Activated T-cell treated with anti-CD3 and anti-CD28 coated beads, Interleukin-2, amount 50 U/mL, for 4 hours (primary cell): ENCODE results near the gene KRTAP4-5. TPM values are rescaled to one million over a fixed set of nuclear protein-coding genes. Genes with fewer than 3 reads are reported as not detected.
"Not testable (repeated sequence)": the region's sequence is repeated elsewhere in the genome, so short reads cannot be mapped to it uniquely, and the experiment has no call there.

Experiments used
- ATAC-seq, 2 donors: fragments of 200-7000 bp; cut with Tn5 transposase; one replicate each; pipeline ENCODE4 v1.10.0; 2021
- DNase-seq: peaks from one replicate; pipeline ENCODE4 v3.0.0-alpha.2; 2020
- H3K27me3 Mint-ChIP-seq: one replicate; pipeline ENCODE4 v1.8.0; 2021; ENCODE audit warnings: low read depth, mixed read lengths
- H3K36me3 Mint-ChIP-seq: one replicate; pipeline ENCODE4 v1.8.0; 2022; ENCODE audit warnings: mixed read lengths; ENCODE audit not compliant: insufficient read depth
- H3K4me1 Mint-ChIP-seq: one replicate; pipeline ENCODE4 v1.8.0; 2021; ENCODE audit warnings: low read depth, mixed read lengths
- H3K4me3 Mint-ChIP-seq: one replicate; pipeline ENCODE4 v1.8.0; 2021; ENCODE audit warnings: mild to moderate bottlenecking, moderate library complexity, mixed read lengths
- H3K9me3 Mint-ChIP-seq: one replicate; pipeline ENCODE4 v1.8.0; 2021; ENCODE audit warnings: mixed read lengths
- total RNA-seq, 3 donors: library from RNA; stranded (reverse); gene quantifications; one replicate each; pipeline ENCODE4 v1.2.1, GENCODE V29; 2021

The KRTAP4-5 gene
- total RNA-seq, 3 donors from 2014 or later: not detected

- Mint-ChIP-seq H3K36me3 (no peaks in the 10 kb centered on the region), H3K9me3 (peaks cover 5% of the 10 kb centered on the region), H3K27me3 (peaks cover 12% of the 10 kb centered on the region), H3K4me3 (no peak overlapping the region), H3K4me1 (peaks cover 7% of the 10 kb centered on the region)
- DNase-seq (no peak), ATAC-seq (no peak)
Observed at GRCh38 chr17:41107941-41108450, 41.6 kb downstream of the KRTAP4-5 start.

- DNase-seq, H3K36me3 Mint-ChIP-seq, ATAC-seq, H3K4me1 Mint-ChIP-seq, H3K9me3 Mint-ChIP-seq, H3K4me3 Mint-ChIP-seq: not testable (repeated sequence)
- H3K27me3 Mint-ChIP-seq: peaks cover 12% of the 10 kb centered on the region
Observed at GRCh38 chr17:41105347-41105746, 44.3 kb downstream of the KRTAP4-5 start, which contains the start of gene KRTAP4-9. KRTAP4-9 (plus strand) TSS chr17:41105389; CDS start chr17:41105389, 0 bp downstream.

- not testable (repeated sequence) for H3K36me3 Mint-ChIP-seq, ATAC-seq, H3K9me3 Mint-ChIP-seq, DNase-seq, H3K4me3 Mint-ChIP-seq
- H3K27me3 Mint-ChIP-seq: peaks cover 15% of the 10 kb centered on the region
- peaks cover 16% of the 10 kb centered on the region for H3K4me1 Mint-ChIP-seq
Observed at GRCh38 chr17:41104386-41105038, 45.1 kb downstream of the KRTAP4-5 start.

- ATAC-seq (no peak), DNase-seq (no peak)
- Mint-ChIP-seq H3K27me3 (peaks cover 15% of the 10 kb centered on the region), H3K4me1 (peaks cover 14% of the 10 kb centered on the region), H3K36me3 (no peaks in the 10 kb centered on the region), H3K4me3 (no peak overlapping the region), H3K9me3 (no peaks in the 10 kb centered on the region)
Observed at GRCh38 chr17:41103896-41104295, 45.7 kb downstream of the KRTAP4-5 start.

- Mint-ChIP-seq H3K36me3 (no peaks in the 10 kb centered on the region), H3K27me3 (peaks cover 19% of the 10 kb centered on the region), H3K4me3 (no peak within 1 kb of the TSS), H3K9me3 (no peaks in the 10 kb centered on the region), H3K4me1 (peaks cover 9% of the 10 kb centered on the region)
- ATAC-seq (no peak), DNase-seq (no peak)
Observed at GRCh38 chr17:41101586-41102259, 47.9 kb downstream of the KRTAP4-5 start, which contains the start of gene KRTAP4-16. KRTAP4-16 (minus strand) TSS chr17:41102209; CDS start chr17:41102209, 0 bp downstream.

GRCh38 chr17:41099682-41100480 lies 49.7 kb downstream of the KRTAP4-5 start:
- H3K4me3 Mint-ChIP-seq, ATAC-seq, H3K4me1 Mint-ChIP-seq, DNase-seq, H3K9me3 Mint-ChIP-seq, H3K36me3 Mint-ChIP-seq: not testable (repeated sequence)
- peaks cover 15% of the 10 kb centered on the region for H3K27me3 Mint-ChIP-seq

Other genes with a start within 250 kb of the KRTAP4-5 start
- not detected for gene KRT23, start 212.2 kb downstream of the KRTAP4-5 start, total RNA-seq
- not detected for gene KRT39, start 182.9 kb downstream of the KRTAP4-5 start, total RNA-seq
- not detected for gene KRT40, start 165.5 kb downstream of the KRTAP4-5 start, total RNA-seq
- gene KRTAP3-3, start 155.7 kb downstream of the KRTAP4-5 start, total RNA-seq: not detected
- gene KRTAP3-2, start 149.9 kb downstream of the KRTAP4-5 start, total RNA-seq: not detected
- gene KRTAP3-1, start 140.7 kb downstream of the KRTAP4-5 start, total RNA-seq: not detected
- gene KRTAP1-5, start 122.6 kb downstream of the KRTAP4-5 start, total RNA-seq: not detected
- not detected for gene KRTAP1-4, start 119.6 kb downstream of the KRTAP4-5 start, total RNA-seq
- gene KRTAP1-3, start 115.0 kb downstream of the KRTAP4-5 start, total RNA-seq: not detected
- gene KRTAP1-1, start 108.4 kb downstream of the KRTAP4-5 start, total RNA-seq: not detected
- not detected for gene KRTAP2-1, start 102.5 kb downstream of the KRTAP4-5 start, total RNA-seq
- gene KRTAP2-2, start 94.6 kb downstream of the KRTAP4-5 start, total RNA-seq: not detected
- not detected for gene KRTAP2-3, start 89.7 kb downstream of the KRTAP4-5 start, total RNA-seq
- not detected for gene KRTAP2-4, start 83.9 kb downstream of the KRTAP4-5 start, total RNA-seq
- gene KRTAP4-7, start 65.7 kb downstream of the KRTAP4-5 start, total RNA-seq: not detected
- not detected for gene KRTAP4-8, start 51.7 kb downstream of the KRTAP4-5 start, total RNA-seq
- not detected for gene KRTAP4-16, start 47.6 kb downstream of the KRTAP4-5 start, total RNA-seq
- gene KRTAP4-9, start 44.4 kb downstream of the KRTAP4-5 start, total RNA-seq: not detected
- gene KRTAP4-11, start 31.5 kb downstream of the KRTAP4-5 start, total RNA-seq: not detected
- gene KRTAP4-12, start 25.6 kb downstream of the KRTAP4-5 start, total RNA-seq: not detected
- not detected for gene KRTAP4-6, start 9.3 kb downstream of the KRTAP4-5 start, total RNA-seq
- gene KRTAP4-4, start 10.9 kb upstream of the KRTAP4-5 start, total RNA-seq: not detected
- gene KRTAP4-3, start 18.4 kb upstream of the KRTAP4-5 start, total RNA-seq: not detected
- gene KRTAP4-2, start 28.4 kb upstream of the KRTAP4-5 start, total RNA-seq: not detected
- not detected for gene KRTAP4-1, start 35.1 kb upstream of the KRTAP4-5 start, total RNA-seq
- not detected for gene KRTAP9-1, start 40.1 kb upstream of the KRTAP4-5 start, total RNA-seq
- not detected for gene KRTAP9-2, start 76.8 kb upstream of the KRTAP4-5 start, total RNA-seq
- not detected for gene KRTAP9-3, start 82.6 kb upstream of the KRTAP4-5 start, total RNA-seq
- not detected for gene KRTAP9-8, start 88.2 kb upstream of the KRTAP4-5 start, total RNA-seq
- gene KRTAP9-4, start 99.9 kb upstream of the KRTAP4-5 start, total RNA-seq: not detected
- gene KRTAP9-9, start 105.6 kb upstream of the KRTAP4-5 start, total RNA-seq: not detected
- not detected for gene KRTAP9-6, start 115.6 kb upstream of the KRTAP4-5 start, total RNA-seq
- not detected for gene KRTAP9-7, start 125.9 kb upstream of the KRTAP4-5 start, total RNA-seq
- not detected for gene KRTAP29-1, start 153.0 kb upstream of the KRTAP4-5 start, total RNA-seq
- gene KRTAP16-1, start 159.5 kb upstream of the KRTAP4-5 start, total RNA-seq: not detected
- gene KRTAP17-1, start 165.9 kb upstream of the KRTAP4-5 start, total RNA-seq: not detected
- gene KRT33A, start 201.0 kb upstream of the KRTAP4-5 start, total RNA-seq: not detected
- not detected for gene KRT33B, start 220.0 kb upstream of the KRTAP4-5 start, total RNA-seq
- not detected for gene KRT34, start 232.5 kb upstream of the KRTAP4-5 start, total RNA-seq
- gene KRT31, start 247.8 kb upstream of the KRTAP4-5 start, total RNA-seq: not detected